GM12878 (cell line): ENCODE data around the gene HOXA2.

Experiments
- ATF2 ChIP-seq: IDR thresholded peaks from 2 replicates; pipeline ENCODE4 v1.6.1; 2012; ENCODE audit warnings: low read length, inconsistent platforms
- BCL3 ChIP-seq: IDR thresholded peaks from 2 replicates; pipeline ENCODE4 v1.6.1; 2011; ENCODE audit warnings: borderline replicate concordance, low read depth, mild to moderate bottlenecking, moderate library complexity, low read length; ENCODE audit not compliant: insufficient read depth, poor library complexity, severe bottlenecking
- BHLHE40 ChIP-seq, 2 experiments: fragments of 450-650 bp in 1 of 2; IDR thresholded peaks; 2 replicates each; pipeline ENCODE4 v1.6.1; 2011 to 2017; ENCODE audit warnings: low read depth in 2 of 2, borderline replicate concordance in 1 of 2, improper control_type of control experiment in 1 of 2, low read length in 1 of 2, mild to moderate bottlenecking in 1 of 2
- CTCF ChIP-seq, 3 experiments: IDR thresholded peaks in 2 of 3; conservative IDR thresholded peaks in 1 of 3; 2 replicates each; pipeline ENCODE4 v1.5.1; 2011; ENCODE audit warnings: low read depth in 3 of 3, low read length in 3 of 3, mild to moderate bottlenecking in 3 of 3, control low read depth in 2 of 3, moderate library complexity in 2 of 3, inconsistent platforms in 1 of 3, mixed read lengths in 1 of 3; ENCODE audit not compliant: control insufficient read depth in 2 of 3, insufficient read depth in 1 of 3; ENCODE audit errors: extremely low read depth in 1 of 3
- FOXM1 ChIP-seq: IDR thresholded peaks from 2 replicates; pipeline ENCODE4 v1.6.1; 2012; ENCODE audit warnings: low read depth, mild to moderate bottlenecking, inconsistent platforms, low read length, moderate library complexity
- HDAC2 ChIP-seq: fragments of 200-600 bp; sonication (generic); IDR thresholded peaks from 2 replicates; pipeline ENCODE4 v1.6.1; 2017
- JUNB ChIP-seq: IDR thresholded peaks from 2 replicates; pipeline ENCODE4 v1.6.1; 2016; ENCODE audit warnings: antibody characterized with exemption, mild to moderate bottlenecking
- MAX ChIP-seq: IDR thresholded peaks from 2 replicates; pipeline ENCODE4 v1.6.1; 2012; ENCODE audit warnings: low read depth, low read length, improper control_type of control experiment
- NRF1 ChIP-seq: conservative IDR thresholded peaks from 2 replicates; pipeline ENCODE4 v1.6.1; 2011; ENCODE audit warnings: mild to moderate bottlenecking, low read depth, low read length, improper control_type of control experiment
- POLR2A ChIP-seq: IDR thresholded peaks from 2 replicates; pipeline ENCODE4 v1.6.1; 2011; ENCODE audit warnings: low read depth, mild to moderate bottlenecking, low read length
- POLR2AphosphoS5 ChIP-seq: IDR thresholded peaks from 2 replicates; pipeline ENCODE4 v1.6.1; 2011; ENCODE audit warnings: mild to moderate bottlenecking, low read length, inconsistent platforms
- SP1 ChIP-seq: IDR thresholded peaks from one replicate; pipeline ENCODE4 v1.6.1; 2011; ENCODE audit warnings: low read depth, low read length
- YY1 ChIP-seq: IDR thresholded peaks from 2 replicates; pipeline ENCODE4 v1.6.1; 2011; ENCODE audit warnings: low read depth, mild to moderate bottlenecking, low read length
- ZBTB40 ChIP-seq: fragments of 450-650 bp; IDR thresholded peaks from 2 replicates; pipeline ENCODE4 v1.6.1; 2016; ENCODE audit warnings: mild to moderate bottlenecking, moderate library complexity, borderline replicate concordance

- TF ChIP-seq POLR2AphosphoS5, result no peak
- no peak for TF ChIP-seq NRF1
- no peak for TF ChIP-seq HDAC2
- no peak for TF ChIP-seq CTCF (IDR thresholded peaks at IDR 0.05 in 2 of 3, conservative IDR thresholded peaks at IDR 0.05 in 1 of 3; ENCODE audit: control insufficient read depth in 2 of 3, extremely low read depth in 1 of 3, insufficient read depth in 1 of 3, low read depth in 3 of 3, low read length in 3 of 3)
- no peak for TF ChIP-seq YY1
- no peak for TF ChIP-seq ATF2
- no peak for TF ChIP-seq JUNB
- no peak for TF ChIP-seq FOXM1
- no peak for TF ChIP-seq BHLHE40 (IDR thresholded peaks at IDR 0.05; ENCODE audit: borderline replicate concordance in 1 of 2, low read depth in 2 of 2, low read length in 1 of 2)
- TF ChIP-seq ZBTB40, result no peak
- TF ChIP-seq SP1, result no peak
- no peak for TF ChIP-seq MAX
- no peak for TF ChIP-seq BCL3
- TF ChIP-seq POLR2A, result no peak
These were observed 31.1 kb upstream of the HOXA2 start for GRCh38 chr7:27133409-27134231.
